OCI-LY3 (cell line): Measurements from ENCODE around the gene SYNJ1.
"Not testable (repeated sequence)": the region's sequence is repeated elsewhere in the genome, so short reads cannot be mapped to it uniquely, and the experiment has no call there.

Experiments used
- H2AFZ ChIP-seq: fragments of 200-600, 300-600 bp; shearing (Covaris generic); 2 replicates; pipeline ENCODE4 v1.6.0; 2014; ENCODE audit warnings: antibody characterized with exemption, low read depth, low read length
- H3K27ac ChIP-seq: fragments of 200-600, 300-600 bp; sonication (generic); 2 replicates; pipeline ENCODE4 v1.5.1; 2014; ENCODE audit warnings: mild to moderate bottlenecking, low read length, moderate library complexity, mixed read lengths
- H3K27me3 ChIP-seq: fragments of 200-600, 300-600 bp; sonication (generic); 2 replicates; pipeline ENCODE4 v1.6.1; 2014; ENCODE audit warnings: low read depth, low read length, mixed read lengths
- H3K36me3 ChIP-seq: fragments of 200-600, 300-600 bp; sonication (generic); replicated peaks from 2 replicates; pipeline ENCODE3; 2014; ENCODE audit warnings: low read depth, low read length, mixed read lengths
- H3K4me1 ChIP-seq: fragments of 300-600, 200-600 bp; sonication (generic); 2 replicates; pipeline ENCODE4 v1.6.1; 2014; ENCODE audit warnings: low read length, mixed read lengths
- H3K4me2 ChIP-seq: fragments of 200-600, 300-600 bp; sonication (generic); 2 replicates; pipeline ENCODE4 v1.6.1; 2014; ENCODE audit warnings: low read length, mixed read lengths
- H3K4me3 ChIP-seq: fragments of 300-600, 200-600 bp; sonication (generic); 2 replicates; pipeline ENCODE4 v1.5.1; 2014; ENCODE audit warnings: antibody characterized with exemption, mild to moderate bottlenecking, low read length, moderate library complexity
- H3K79me2 ChIP-seq: fragments of 300-600, 200-600 bp; shearing (Covaris generic); 2 replicates; pipeline ENCODE4 v1.6.1; 2014; ENCODE audit warnings: mild to moderate bottlenecking, low read length, mixed read lengths
- H3K9ac ChIP-seq: fragments of 300-600, 200-600 bp; shearing (Covaris generic); 2 replicates; pipeline ENCODE4 v1.6.0; 2014; ENCODE audit warnings: mild to moderate bottlenecking, low read length, moderate library complexity
- H3K9me3 ChIP-seq: fragments of 200-600, 300-600 bp; shearing (Covaris generic); 2 replicates; pipeline ENCODE4 v1.6.1; 2014; ENCODE audit warnings: low read length, mixed read lengths; ENCODE audit not compliant: insufficient read depth
- H4K20me1 ChIP-seq: fragments of 200-600, 300-600 bp; sonication (generic); 2 replicates; pipeline ENCODE4 v1.6.1; 2016; ENCODE audit warnings: low read length, mixed read lengths; ENCODE audit not compliant: insufficient read depth
- CTCF ChIP-seq: fragments of 200-600, 300-600 bp; sonication (generic); IDR thresholded peaks from 2 replicates; pipeline ENCODE4 v1.5.1; 2014; ENCODE audit warnings: antibody characterized with exemption, low read length, low read depth
- EZH2phosphoT487 ChIP-seq: fragments of 200-600 bp; shearing (Covaris generic); IDR thresholded peaks from 2 replicates; pipeline ENCODE4 v1.6.1; 2018; ENCODE audit warnings: antibody characterized with exemption, mixed run types, low read depth

The SYNJ1 gene

GRCh38 chr21:32742396-32742795 lies 14.6 kb upstream of the SYNJ1 start:
- H3K4me3 ChIP-seq = no peak overlapping the region
- no peak overlapping the region for H3K4me2 ChIP-seq
- H2AFZ ChIP-seq = no peak overlapping the region
- H3K27me3 ChIP-seq = no peaks in the 10 kb centered on the region
- no peak overlapping the region for H3K9ac ChIP-seq
- H3K27ac ChIP-seq = no peak overlapping the region
- H3K79me2 ChIP-seq = peaks cover 17% of the 10 kb centered on the region
- no peaks in the 10 kb centered on the region for H3K9me3 ChIP-seq
- H3K36me3 ChIP-seq = peaks cover 39% of the 10 kb centered on the region
- H3K4me1 ChIP-seq = no peaks in the 10 kb centered on the region
- TF ChIP-seq CTCF = no peak
- TF ChIP-seq EZH2phosphoT487 = no peak
- H4K20me1 ChIP-seq = no peaks in the 10 kb centered on the region

GRCh38 chr21:32741336-32741735 lies 13.5 kb upstream of the SYNJ1 start:
- H3K27ac ChIP-seq = no peak overlapping the region
- no peaks in the 10 kb centered on the region for H4K20me1 ChIP-seq
- H3K9me3 ChIP-seq = no peaks in the 10 kb centered on the region
- H3K79me2 ChIP-seq = peaks cover 10% of the 10 kb centered on the region
- peaks cover 43% of the 10 kb centered on the region for H3K36me3 ChIP-seq
- no peak overlapping the region for H3K4me2 ChIP-seq
- H2AFZ ChIP-seq = no peak overlapping the region
- no peak overlapping the region for H3K4me3 ChIP-seq
- H3K9ac ChIP-seq = no peak overlapping the region
- TF ChIP-seq EZH2phosphoT487 = no peak
- no peak for TF ChIP-seq CTCF
- no peaks in the 10 kb centered on the region for H3K4me1 ChIP-seq
- H3K27me3 ChIP-seq = no peaks in the 10 kb centered on the region

DNA sequence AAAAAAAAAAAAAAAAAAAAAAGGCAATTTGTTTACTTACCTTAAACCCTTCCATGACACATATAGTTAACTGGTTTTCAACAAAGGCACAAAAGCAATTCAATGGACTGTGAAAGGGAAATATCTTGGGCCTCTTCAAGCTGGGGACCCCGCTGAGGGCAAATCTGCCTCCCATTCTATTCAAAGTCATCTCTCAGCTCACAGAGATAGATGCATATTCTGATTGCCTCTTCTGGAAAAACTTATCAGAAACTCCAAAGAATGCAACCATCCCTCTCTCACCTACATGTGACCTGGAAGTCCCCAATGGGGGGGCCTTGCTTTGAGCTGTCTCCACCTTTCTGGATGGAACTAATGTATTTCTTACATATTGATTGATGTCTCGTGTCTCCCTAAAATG lies 12.1 kb upstream of the SYNJ1 start:
- TF ChIP-seq CTCF = no peak
- TF ChIP-seq EZH2phosphoT487 = no peak
- no peak overlapping the region for H3K4me3 ChIP-seq
- H3K27ac ChIP-seq = no peak overlapping the region
- peaks cover 40% of the 10 kb centered on the region for H3K36me3 ChIP-seq
- H3K27me3 ChIP-seq = no peaks in the 10 kb centered on the region
- no peaks in the 10 kb centered on the region for H3K79me2 ChIP-seq
- H3K9ac ChIP-seq = no peak overlapping the region
- H3K4me1 ChIP-seq = no peaks in the 10 kb centered on the region
- no peak overlapping the region for H2AFZ ChIP-seq
- no peak overlapping the region for H3K4me2 ChIP-seq
- H3K9me3 ChIP-seq = no peaks in the 10 kb centered on the region
- no peaks in the 10 kb centered on the region for H4K20me1 ChIP-seq

GRCh38 chr21:32736083-32736482 lies 8.3 kb upstream of the SYNJ1 start:
- H3K4me3 ChIP-seq, H3K9ac ChIP-seq, H3K27ac ChIP-seq, H2AFZ ChIP-seq, H4K20me1 ChIP-seq, H3K9me3 ChIP-seq, H3K4me2 ChIP-seq, H3K79me2 ChIP-seq, H3K27me3 ChIP-seq, H3K4me1 ChIP-seq: not testable (repeated sequence)
- peaks cover 35% of the 10 kb centered on the region for H3K36me3 ChIP-seq

DNA sequence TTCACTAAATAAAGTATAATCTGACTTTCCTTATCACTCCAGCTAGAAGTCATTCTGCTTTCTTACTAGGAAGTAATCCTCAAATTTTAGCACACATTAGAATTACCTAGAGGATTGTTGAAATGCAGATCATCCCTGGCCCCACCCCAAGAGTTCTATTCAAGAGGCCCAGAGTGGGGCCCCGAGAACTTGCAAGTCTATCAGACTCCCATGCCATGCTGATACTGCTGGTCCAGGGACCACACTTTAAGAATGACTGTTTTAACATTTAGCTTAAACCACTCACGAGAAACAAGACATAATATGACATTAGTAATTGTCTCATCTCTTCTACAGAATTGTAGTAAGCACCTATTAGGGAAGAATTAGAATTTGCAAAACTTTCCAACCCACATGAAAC lies 7.7 kb upstream of the SYNJ1 start:
- H3K79me2 ChIP-seq = no peaks in the 10 kb centered on the region
- no peak overlapping the region for H3K4me3 ChIP-seq
- TF ChIP-seq CTCF (no peak), EZH2phosphoT487 (no peak)
- H4K20me1 ChIP-seq = no peaks in the 10 kb centered on the region
- no peak overlapping the region for H3K4me2 ChIP-seq
- no peak overlapping the region for H3K9ac ChIP-seq
- peaks cover 31% of the 10 kb centered on the region for H3K36me3 ChIP-seq
- H3K9me3 ChIP-seq = no peaks in the 10 kb centered on the region
- H3K27ac ChIP-seq = no peak overlapping the region
- no peaks in the 10 kb centered on the region for H3K4me1 ChIP-seq
- H2AFZ ChIP-seq = no peak overlapping the region
- no peaks in the 10 kb centered on the region for H3K27me3 ChIP-seq
